HG03139 (cell line): ENCODE measurements around the gene ELFN1.

Experiments used
- ATAC-seq: cut with Tn5 transposase; IDR thresholded peaks from one replicate; pipeline ENCODE4 v1.9.1; 2021; ENCODE audit not compliant: unreplicated experiment

Gene ELFN1

GRCh38 chr7:1779445-1779844 lies 109.4 kb downstream of the ELFN1 start:
- ATAC-seq, result no peak

- no peak for ATAC-seq
Measured at GRCh38 chr7:1781369-1781768, 111.3 kb downstream of the ELFN1 start.

GRCh38 chr7:1785839-1786238 lies 115.8 kb downstream of the ELFN1 start:
- ATAC-seq, result no peak

DNA sequence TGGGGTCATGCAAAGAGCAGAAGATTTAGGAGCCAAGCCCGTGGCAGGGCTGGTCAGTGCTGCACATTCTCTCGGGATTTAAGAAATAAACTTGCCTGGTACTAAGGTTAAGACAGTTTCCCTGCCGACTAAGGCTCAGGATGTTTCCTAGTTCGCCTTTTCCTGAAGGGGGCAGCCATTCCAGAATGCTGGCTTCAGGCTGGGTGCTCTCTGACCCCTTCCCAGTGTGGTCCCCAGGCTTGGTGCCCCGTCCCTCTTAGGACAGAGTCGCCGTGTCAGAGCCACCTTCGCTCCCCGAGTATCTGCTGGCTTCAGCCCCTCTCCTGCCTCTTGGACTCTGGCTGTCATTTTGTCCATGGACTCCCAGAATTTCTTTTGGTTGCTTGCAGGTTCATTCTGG lies 117.2 kb downstream of the ELFN1 start:
- ATAC-seq, result no peak

DNA sequence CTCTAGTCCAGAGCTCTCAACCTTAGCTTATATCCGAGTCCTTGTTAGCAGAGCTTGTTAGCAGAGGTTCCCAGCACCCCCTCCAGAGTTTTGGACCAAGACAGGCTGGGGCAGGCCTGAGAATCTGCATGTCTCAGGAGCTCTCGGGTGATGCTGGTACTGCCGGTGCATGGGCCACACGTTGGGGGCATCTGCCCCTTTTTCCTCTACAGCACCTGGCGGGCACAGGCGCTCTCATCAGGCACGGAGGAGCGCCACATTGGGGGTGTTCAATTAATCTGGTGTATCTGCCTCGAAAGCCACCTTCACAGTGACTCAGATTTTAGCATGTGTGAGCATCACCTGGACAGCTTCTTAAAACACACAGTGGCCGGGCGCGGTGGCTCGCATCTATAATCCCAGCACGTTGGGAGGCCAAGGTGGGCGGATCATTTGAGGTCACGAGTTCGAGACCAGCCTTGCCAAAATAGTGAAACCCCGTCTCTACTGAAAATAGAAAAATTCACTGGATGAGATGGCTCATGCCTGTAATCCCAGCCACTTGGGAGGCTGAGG lies 117.7 kb downstream of the ELFN1 start:
- ATAC-seq, result no peak

- ATAC-seq, result no peak
Measured at GRCh38 chr7:1794888-1795542, 124.9 kb downstream of the ELFN1 start.
